Measurements from ENCODE around the gene ZNF593. TPM values are rescaled to one million over a fixed set of nuclear protein-coding genes. Genes with fewer than 3 reads are reported as not detected.

ZNF593 gene
- total RNA-seq, 1 experiment from 2014 or later, result 22.2 TPM

DNA sequence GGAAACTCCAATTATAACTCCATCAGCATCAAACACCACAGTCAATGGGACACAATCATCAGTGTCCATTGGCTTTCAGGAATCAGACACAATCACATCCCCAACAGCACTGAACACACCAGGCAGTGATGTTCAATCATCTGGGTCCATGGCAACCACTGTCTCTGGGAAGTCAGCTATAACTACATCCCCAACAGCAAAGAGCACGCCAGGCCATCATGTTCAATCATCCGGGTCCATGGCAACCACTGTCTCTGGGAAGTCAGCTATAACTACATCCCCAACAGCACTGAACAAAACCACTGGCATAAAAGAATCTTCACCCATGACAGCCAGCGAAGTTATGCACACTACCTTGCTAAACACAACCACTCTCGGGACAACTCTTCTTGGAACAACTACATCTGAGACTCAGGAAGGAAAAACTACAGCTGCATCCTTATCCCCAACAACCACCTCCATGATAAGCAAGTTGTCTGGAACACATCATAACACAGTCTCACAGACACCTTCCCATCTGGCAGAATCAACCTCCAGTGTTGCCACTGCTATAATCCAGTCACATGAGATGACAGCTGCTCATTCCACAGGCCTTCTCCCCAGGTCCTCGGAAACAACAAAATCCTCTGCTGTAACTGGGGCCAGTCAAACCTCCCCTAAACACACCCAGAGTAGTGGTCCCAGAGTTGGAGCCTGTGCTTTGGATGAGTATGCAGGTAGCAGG, 40.6 kb downstream of the ZNF593 start:
- TF ChIP-seq, protein P1, sequence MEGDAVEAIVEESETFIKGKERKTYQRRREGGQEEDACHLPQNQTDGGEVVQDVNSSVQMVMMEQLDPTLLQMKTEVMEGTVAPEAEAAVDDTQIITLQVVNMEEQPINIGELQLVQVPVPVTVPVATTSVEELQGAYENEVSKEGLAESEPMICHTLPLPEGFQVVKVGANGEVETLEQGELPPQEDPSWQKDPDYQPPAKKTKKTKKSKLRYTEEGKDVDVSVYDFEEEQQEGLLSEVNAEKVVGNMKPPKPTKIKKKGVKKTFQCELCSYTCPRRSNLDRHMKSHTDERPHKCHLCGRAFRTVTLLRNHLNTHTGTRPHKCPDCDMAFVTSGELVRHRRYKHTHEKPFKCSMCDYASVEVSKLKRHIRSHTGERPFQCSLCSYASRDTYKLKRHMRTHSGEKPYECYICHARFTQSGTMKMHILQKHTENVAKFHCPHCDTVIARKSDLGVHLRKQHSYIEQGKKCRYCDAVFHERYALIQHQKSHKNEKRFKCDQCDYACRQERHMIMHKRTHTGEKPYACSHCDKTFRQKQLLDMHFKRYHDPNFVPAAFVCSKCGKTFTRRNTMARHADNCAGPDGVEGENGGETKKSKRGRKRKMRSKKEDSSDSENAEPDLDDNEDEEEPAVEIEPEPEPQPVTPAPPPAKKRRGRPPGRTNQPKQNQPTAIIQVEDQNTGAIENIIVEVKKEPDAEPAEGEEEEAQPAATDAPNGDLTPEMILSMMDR (IDR thresholded peaks at IDR 0.05; ENCODE audit: unreplicated experiment), result no peak
- no peaks in the 10 kb centered on the region for H3K4me1 Mint-ChIP-seq (ENCODE audit: low read depth, unreplicated experiment)
- no peaks in the 10 kb centered on the region for H3K9me3 Mint-ChIP-seq (ENCODE audit: low read depth, unreplicated experiment)
- H3K36me3 Mint-ChIP-seq (ENCODE audit: insufficient read depth, unreplicated experiment), result no peaks in the 10 kb centered on the region
- CTCF ChIA-PET, result no interaction called here
- no peak overlapping the region for H3K27ac Mint-ChIP-seq (ENCODE audit: unreplicated experiment)
- no peak for DNase-seq
- intact Hi-C loops (cut with micrococcal nuclease; ENCODE audit: unreplicated experiment), result no loop called here
- H3K27me3 Mint-ChIP-seq (ENCODE audit: unreplicated experiment), result peaks cover 31% of the 10 kb centered on the region
- no TSS peak for BruUV-seq (replicated peaks)
- H3K4me3 Mint-ChIP-seq (ENCODE audit: low read depth, unreplicated experiment), result no peak overlapping the region

DNA sequence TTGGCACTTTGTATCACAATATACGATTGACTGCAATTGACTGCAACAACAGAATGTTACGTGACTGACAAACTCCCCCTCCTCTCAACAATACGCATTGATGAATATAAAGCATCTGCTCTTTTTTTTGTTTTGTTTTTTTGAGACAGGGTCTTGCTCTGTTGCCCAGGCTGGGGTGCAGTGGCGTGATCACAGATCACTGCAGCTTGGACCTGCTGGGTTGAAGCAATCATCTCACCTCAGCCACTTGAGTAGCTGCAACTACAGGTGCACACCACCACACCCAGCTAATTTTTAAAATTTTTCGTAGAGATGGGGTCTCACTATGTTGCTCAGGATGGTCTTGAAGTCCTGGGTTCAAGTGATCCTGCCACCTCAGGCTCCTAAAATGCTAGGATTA, 43.0 kb downstream of the ZNF593 start:
- CTCF ChIA-PET, result no interaction called here
- H3K36me3 Mint-ChIP-seq (ENCODE audit: insufficient read depth, unreplicated experiment), result no peaks in the 10 kb centered on the region
- H3K9me3 Mint-ChIP-seq (ENCODE audit: low read depth, unreplicated experiment), result no peaks in the 10 kb centered on the region
- no peak overlapping the region for H3K4me3 Mint-ChIP-seq (ENCODE audit: low read depth, unreplicated experiment)
- DNase-seq, result no peak
- peaks cover 24% of the 10 kb centered on the region for H3K27me3 Mint-ChIP-seq (ENCODE audit: unreplicated experiment)
- no TSS peak for BruUV-seq (replicated peaks)
- no peaks in the 10 kb centered on the region for H3K4me1 Mint-ChIP-seq (ENCODE audit: low read depth, unreplicated experiment)
- no peak overlapping the region for H3K27ac Mint-ChIP-seq (ENCODE audit: unreplicated experiment)
- intact Hi-C loops (cut with micrococcal nuclease; ENCODE audit: unreplicated experiment), result no loop called here
- TF ChIP-seq, protein P1 (IDR thresholded peaks at IDR 0.05; ENCODE audit: unreplicated experiment), result no peak

DNA sequence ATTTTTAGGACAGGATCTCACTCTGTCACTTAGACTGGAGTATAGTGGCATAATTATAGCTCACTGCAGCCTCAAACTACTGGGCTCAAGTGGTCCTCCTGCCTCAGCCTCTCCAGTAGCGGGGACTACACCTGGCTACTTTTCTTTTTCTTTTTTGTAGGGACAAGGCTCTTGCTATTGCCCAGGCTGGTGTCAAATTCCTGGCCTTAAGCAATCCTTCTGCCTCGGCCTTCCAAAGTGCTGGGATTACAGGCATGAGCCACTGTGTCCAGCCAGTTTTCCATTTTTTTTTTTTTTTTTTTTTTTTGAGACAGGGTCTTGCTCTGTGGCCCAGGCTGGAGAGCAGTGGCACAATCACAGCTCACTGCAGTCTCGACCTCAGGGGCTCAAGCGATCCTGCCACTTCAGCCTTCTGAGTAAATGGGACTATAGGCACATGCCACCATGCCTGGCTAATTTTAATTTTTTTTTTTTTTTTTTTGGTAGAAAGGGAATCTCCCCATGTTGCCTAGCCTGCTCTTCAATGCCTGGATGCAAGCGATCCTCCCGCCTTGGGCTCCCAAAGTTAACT, 43.7 kb downstream of the ZNF593 start:
- H3K4me3 Mint-ChIP-seq (ENCODE audit: low read depth, unreplicated experiment), result no peak overlapping the region
- H3K4me1 Mint-ChIP-seq (ENCODE audit: low read depth, unreplicated experiment), result no peaks in the 10 kb centered on the region
- no peak overlapping the region for H3K27ac Mint-ChIP-seq (ENCODE audit: unreplicated experiment)
- H3K27me3 Mint-ChIP-seq (ENCODE audit: unreplicated experiment), result peaks cover 24% of the 10 kb centered on the region
- H3K36me3 Mint-ChIP-seq (ENCODE audit: insufficient read depth, unreplicated experiment), result no peaks in the 10 kb centered on the region
- no TSS peak for BruUV-seq (replicated peaks)
- intact Hi-C loops (cut with micrococcal nuclease; ENCODE audit: unreplicated experiment), result no loop called here
- H3K9me3 Mint-ChIP-seq (ENCODE audit: low read depth, unreplicated experiment), result no peaks in the 10 kb centered on the region
- CTCF ChIA-PET, result interaction anchor here (0.7 kb wide), 1 partner anchor 109 kb away, joined by 3 read pairs; no protein-coding TSS in a partner anchor
- DNase-seq, result no peak
- TF ChIP-seq, protein P1 (IDR thresholded peaks at IDR 0.05; ENCODE audit: unreplicated experiment), result no peak

DNA sequence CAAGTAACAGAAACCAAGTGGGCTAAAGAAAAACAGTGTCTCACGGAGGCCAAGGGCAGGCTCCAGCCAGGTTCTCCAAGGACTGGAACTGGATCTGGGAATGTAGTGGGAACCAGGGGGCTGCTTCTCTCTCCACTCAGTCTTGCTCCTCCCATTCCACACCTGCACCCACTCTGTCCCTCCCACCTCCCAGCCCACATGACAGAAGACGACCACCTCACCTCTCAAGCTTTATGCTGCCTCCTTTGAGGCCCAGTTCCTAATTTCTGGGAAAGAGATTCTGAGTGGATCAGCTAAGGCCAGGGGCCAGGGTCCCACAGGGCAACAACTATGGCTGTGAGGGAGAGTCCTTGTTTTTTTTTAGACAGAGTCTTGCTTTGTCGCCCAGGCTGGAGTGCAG, 45.5 kb downstream of the ZNF593 start:
- DNase-seq, result no peak
- intact Hi-C loops (cut with micrococcal nuclease; ENCODE audit: unreplicated experiment), result no loop called here
- no peak overlapping the region for H3K27ac Mint-ChIP-seq (ENCODE audit: unreplicated experiment)
- H3K4me1 Mint-ChIP-seq (ENCODE audit: low read depth, unreplicated experiment), result no peaks in the 10 kb centered on the region
- TF ChIP-seq, protein P1 (IDR thresholded peaks at IDR 0.05; ENCODE audit: unreplicated experiment), result no peak
- no peak overlapping the region for H3K4me3 Mint-ChIP-seq (ENCODE audit: low read depth, unreplicated experiment)
- no peaks in the 10 kb centered on the region for H3K9me3 Mint-ChIP-seq (ENCODE audit: low read depth, unreplicated experiment)
- no peaks in the 10 kb centered on the region for H3K36me3 Mint-ChIP-seq (ENCODE audit: insufficient read depth, unreplicated experiment)
- H3K27me3 Mint-ChIP-seq (ENCODE audit: unreplicated experiment), result peaks cover 13% of the 10 kb centered on the region
- BruUV-seq (replicated peaks), result no TSS peak
- CTCF ChIA-PET, result no interaction called here
